Kidney epithelial cell (primary cell): ENCODE data around the gene IQCH. TPM values are rescaled to one million over a fixed set of nuclear protein-coding genes. Genes with fewer than 3 reads are reported as not detected.
A peak's percentile ranks its signal among the peaks of the same experiment; 100 is the strongest.

Experiments
- DNase-seq: peaks from one replicate; pipeline ENCODE4 v3.0.0-alpha.2; 2010; ENCODE audit warnings: low read depth
- H3K27me3 ChIP-seq: 2 replicates; pipeline ENCODE4 v1.6.0; 2011; ENCODE audit warnings: low read length; ENCODE audit not compliant: control insufficient read depth, insufficient read depth
- H3K36me3 ChIP-seq: 2 replicates; pipeline ENCODE4 v1.5.1; 2011; ENCODE audit warnings: low read length; ENCODE audit not compliant: control insufficient read depth, insufficient read depth
- H3K4me3 ChIP-seq: 2 replicates; pipeline ENCODE4 v1.5.1; 2011; ENCODE audit warnings: low read depth, mild to moderate bottlenecking, control low read depth, low read length
- total RNA-seq: library from RNA; depleted of rRNA; stranded (reverse); fragments of >200 nt; gene quantifications from 2 replicates; pipeline ENCODE4 v1.2.3, GENCODE V29; 2015
- TF ChIP-seq, protein P1 (sequence below): IDR thresholded peaks from 2 replicates; pipeline ENCODE4 v1.5.1; 2011; ENCODE audit warnings: mild to moderate bottlenecking, moderate library complexity, low read length, control low read depth, inconsistent platforms; ENCODE audit not compliant: insufficient read depth, poor library complexity, severe bottlenecking

Gene IQCH
- total RNA-seq, 1 donor from 2014 or later = 6.3 TPM

GRCh38 chr15:67456677-67457529 is 202.3 kb downstream of the IQCH start:
- TF ChIP-seq, protein P1, sequence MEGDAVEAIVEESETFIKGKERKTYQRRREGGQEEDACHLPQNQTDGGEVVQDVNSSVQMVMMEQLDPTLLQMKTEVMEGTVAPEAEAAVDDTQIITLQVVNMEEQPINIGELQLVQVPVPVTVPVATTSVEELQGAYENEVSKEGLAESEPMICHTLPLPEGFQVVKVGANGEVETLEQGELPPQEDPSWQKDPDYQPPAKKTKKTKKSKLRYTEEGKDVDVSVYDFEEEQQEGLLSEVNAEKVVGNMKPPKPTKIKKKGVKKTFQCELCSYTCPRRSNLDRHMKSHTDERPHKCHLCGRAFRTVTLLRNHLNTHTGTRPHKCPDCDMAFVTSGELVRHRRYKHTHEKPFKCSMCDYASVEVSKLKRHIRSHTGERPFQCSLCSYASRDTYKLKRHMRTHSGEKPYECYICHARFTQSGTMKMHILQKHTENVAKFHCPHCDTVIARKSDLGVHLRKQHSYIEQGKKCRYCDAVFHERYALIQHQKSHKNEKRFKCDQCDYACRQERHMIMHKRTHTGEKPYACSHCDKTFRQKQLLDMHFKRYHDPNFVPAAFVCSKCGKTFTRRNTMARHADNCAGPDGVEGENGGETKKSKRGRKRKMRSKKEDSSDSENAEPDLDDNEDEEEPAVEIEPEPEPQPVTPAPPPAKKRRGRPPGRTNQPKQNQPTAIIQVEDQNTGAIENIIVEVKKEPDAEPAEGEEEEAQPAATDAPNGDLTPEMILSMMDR = peak; percentile 97
- peak; percentile 10 for DNase-seq
- no peaks in the 10 kb centered on the region for H3K27me3 ChIP-seq

DNA sequence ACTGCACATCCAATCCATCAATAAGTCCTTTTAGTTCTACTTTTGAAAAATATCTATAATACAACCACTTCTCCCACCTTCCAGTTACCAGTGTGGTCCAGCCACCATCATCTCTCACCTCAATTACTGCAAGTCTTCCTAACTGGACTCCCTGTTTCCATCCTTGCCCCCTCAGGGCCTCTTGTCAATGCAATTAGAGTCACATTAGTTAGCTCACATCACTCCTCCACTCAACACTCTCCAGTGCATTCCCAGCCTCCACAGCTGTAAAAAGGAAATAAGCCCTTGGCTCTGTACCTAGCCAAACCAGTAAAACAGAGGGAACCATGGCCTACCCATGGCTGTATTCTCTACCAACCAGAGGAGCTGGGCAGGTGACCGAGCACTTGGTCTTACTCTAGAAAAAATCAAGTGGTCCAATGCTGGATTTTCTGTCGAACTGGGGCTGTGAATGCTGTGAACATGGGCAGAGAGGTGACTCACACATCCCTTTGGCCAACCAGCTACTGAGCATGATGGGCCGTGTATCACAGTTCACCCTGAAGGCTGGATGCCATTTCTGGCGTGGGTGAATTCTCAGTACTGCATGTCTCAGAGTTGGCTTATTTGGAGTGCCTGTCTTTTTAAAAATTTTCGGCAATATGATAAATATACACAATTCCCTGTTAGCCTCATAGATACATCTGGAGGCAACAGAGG is 203.9 kb downstream of the IQCH start:
- TF ChIP-seq, protein P1 = no peak
- no peak for DNase-seq
- H3K4me3 ChIP-seq = no peak overlapping the region
- H3K36me3 ChIP-seq = no peaks in the 10 kb centered on the region
- no peaks in the 10 kb centered on the region for H3K27me3 ChIP-seq

More at GRCh38 chr15:67456677-67457529, 202.3 kb downstream of the IQCH start:
- no peaks in the 10 kb centered on the region for H3K36me3 ChIP-seq
- H3K4me3 ChIP-seq = no peak overlapping the region

DNA sequence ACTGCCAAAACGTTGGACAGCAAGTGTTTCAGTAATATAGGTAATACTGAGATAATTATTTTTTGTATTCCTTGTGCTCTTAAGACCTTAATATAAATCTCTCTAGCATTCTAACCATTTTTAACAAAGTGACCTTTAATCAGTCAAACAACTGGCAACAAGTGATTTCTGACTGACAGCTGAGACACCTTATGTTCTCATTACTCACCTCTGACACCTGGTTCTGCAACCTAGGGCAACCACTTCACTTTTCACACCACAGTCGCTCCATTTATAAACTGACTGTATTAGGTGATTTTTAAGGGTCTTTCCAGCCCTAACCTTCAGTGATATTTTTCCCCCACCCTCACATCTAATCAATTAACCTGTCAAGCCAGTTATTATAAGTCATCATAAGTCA is 205.9 kb downstream of the IQCH start:
- Histone ChIP-seq H3K27me3 (no peaks in the 10 kb centered on the region), H3K36me3 (no peaks in the 10 kb centered on the region), H3K4me3 (no peak overlapping the region)
- TF ChIP-seq, protein P1 = no peak
- no peak for DNase-seq

DNA sequence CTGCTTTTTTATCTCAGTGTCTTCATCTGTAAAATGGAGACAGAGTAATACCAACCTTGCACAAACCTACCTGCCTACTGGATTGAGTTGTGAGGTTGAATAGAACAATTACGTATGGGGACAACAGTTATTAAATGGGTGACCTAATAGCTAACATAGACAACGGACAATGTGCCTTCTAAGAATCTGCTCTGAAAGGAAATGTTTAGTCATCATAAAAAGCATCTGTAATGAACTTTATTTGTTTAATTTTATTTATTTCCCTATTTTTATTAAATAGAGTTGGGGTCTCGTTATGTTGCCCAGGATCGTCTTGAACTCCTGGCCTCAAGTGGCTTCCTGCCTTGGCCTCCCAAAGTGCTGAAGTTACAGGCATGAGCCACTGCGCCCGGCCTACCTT is 207.1 kb downstream of the IQCH start:
- Histone ChIP-seq H3K27me3 (no peaks in the 10 kb centered on the region), H3K4me3 (no peak overlapping the region), H3K36me3 (no peaks in the 10 kb centered on the region)
- DNase-seq = no peak
- TF ChIP-seq, protein P1 = no peak

DNA sequence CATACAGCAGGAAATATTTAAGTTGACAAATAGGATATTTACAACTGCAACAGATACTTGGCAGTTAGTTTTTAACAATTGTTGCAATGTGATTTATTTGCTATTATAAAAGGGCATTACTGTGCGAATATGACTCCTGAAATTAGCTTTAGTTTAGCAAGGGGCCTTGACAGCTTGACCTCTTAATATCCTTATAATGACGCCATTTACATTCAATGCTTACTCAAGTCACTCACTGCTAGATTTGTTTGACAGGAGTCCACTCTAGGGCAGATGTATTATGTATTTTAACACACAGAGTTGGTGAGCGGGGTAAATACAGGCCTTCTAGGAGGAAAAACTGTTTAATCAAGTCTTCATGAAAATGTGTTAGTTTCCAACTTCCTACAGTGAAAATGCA is 208.3 kb downstream of the IQCH start:
- Histone ChIP-seq H3K27me3 (no peaks in the 10 kb centered on the region), H3K4me3 (no peak overlapping the region), H3K36me3 (no peaks in the 10 kb centered on the region)
- TF ChIP-seq, protein P1 = no peak
- no peak for DNase-seq
